ENCODE results near the gene PKLR.

PKLR gene

DNA sequence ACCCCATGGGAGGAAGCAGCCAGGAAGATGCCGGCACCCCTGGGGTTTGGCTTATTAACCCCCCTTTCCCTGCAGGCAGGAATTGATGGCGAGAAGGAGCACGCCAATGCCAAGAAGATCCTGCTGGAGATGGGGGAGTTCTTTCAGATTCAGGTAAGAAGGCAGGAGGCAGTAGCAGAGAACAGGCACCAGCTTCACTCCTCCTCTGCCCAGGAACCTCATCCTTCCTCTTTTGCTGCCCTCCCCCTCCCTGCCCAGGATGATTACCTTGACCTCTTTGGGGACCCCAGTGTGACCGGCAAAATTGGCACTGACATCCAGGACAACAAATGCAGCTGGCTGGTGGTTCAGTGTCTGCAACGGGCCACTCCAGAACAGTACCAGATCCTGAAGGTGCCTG lies 18.3 kb upstream of the PKLR start:
- no peak overlapping the region for H3K27ac ChIP-seq
- no peak overlapping the region for H3K4me3 ChIP-seq
- peaks cover 28% of the 10 kb centered on the region for H4K20me1 ChIP-seq
- no peaks in the 10 kb centered on the region for H3K9me3 ChIP-seq
- peaks cover 60% of the 10 kb centered on the region for H3K36me3 ChIP-seq
- no peaks in the 10 kb centered on the region for H3K27me3 ChIP-seq
- H3K9ac ChIP-seq: 0 out of 2 replicates have a peak overlapping the region, but pooled peaks have one; percentile 3
- H3K4me1 ChIP-seq: peaks cover 46% of the 10 kb centered on the region
- H3K4me2 ChIP-seq: 0 out of 2 replicates have a peak overlapping the region, but pooled peaks have one; percentile 94
- no peak for TF ChIP-seq Cebpa-rat (IDR thresholded peaks at IDR 0.05)

DNA sequence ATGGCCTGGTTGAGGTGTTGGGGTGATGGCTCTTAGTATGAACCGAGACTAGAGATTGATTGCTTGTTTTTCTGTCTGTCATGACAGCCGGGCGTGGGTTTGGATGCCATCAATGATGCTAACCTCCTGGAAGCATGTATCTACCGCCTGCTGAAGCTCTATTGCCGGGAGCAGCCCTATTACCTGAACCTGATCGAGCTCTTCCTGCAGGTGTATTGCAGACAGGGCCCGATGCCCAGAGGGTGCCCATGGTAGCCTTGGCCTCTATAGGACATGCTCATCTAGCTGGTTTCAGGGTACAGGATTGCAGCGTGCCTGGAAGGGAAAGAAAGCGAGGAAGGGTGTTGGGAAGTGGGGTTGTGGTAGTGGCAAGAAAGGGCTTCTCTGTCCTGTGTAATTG lies 16.8 kb upstream of the PKLR start:
- Histone ChIP-seq H3K9me3 (no peaks in the 10 kb centered on the region), H3K27me3 (no peaks in the 10 kb centered on the region), H3K4me1 (peaks cover 46% of the 10 kb centered on the region), H3K36me3 (peaks cover 75% of the 10 kb centered on the region), H3K4me2 (no peak overlapping the region), H3K4me3 (no peak overlapping the region), H3K27ac (no peak overlapping the region), H4K20me1 (peaks cover 28% of the 10 kb centered on the region), H3K9ac (0 out of 2 replicates have a peak overlapping the region, but pooled peaks have one; percentile 3)
- no peak for TF ChIP-seq Cebpa-rat (IDR thresholded peaks at IDR 0.05)

GRCh38 chr1:155316922-155317321 lies 15.7 kb upstream of the PKLR start:
- Histone ChIP-seq H3K27ac (no peak overlapping the region), H3K4me3 (no peak overlapping the region), H3K27me3 (no peaks in the 10 kb centered on the region), H3K4me2 (no peak overlapping the region), H3K9ac (no peak overlapping the region), H4K20me1 (peaks cover 23% of the 10 kb centered on the region), H3K36me3 (peaks cover 86% of the 10 kb centered on the region), H3K9me3 (no peaks in the 10 kb centered on the region), H3K4me1 (peaks cover 39% of the 10 kb centered on the region)
- TF ChIP-seq Cebpa-rat (IDR thresholded peaks at IDR 0.05): no peak

DNA sequence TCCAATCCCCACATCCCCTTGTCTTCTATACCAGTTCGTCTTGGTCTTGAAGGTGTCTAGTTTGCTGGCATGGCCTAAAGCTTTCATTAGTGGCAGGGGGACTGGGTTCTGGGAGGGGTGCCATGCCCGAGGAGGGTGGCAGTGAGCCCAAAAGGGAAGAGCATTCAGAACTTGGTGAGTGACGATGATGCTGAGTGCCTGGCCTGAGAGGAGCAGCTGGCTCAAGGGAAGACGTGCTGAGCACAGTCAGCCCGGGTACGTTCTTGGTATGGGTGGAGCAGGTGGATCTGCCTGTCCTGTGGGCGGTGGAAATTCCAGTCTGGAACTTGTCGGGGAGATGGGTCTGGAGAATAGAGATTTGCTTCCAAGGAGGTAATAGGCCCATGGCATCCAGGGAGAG lies 12.0 kb upstream of the PKLR start:
- H3K9ac ChIP-seq: no peak overlapping the region
- H4K20me1 ChIP-seq: peaks cover 1% of the 10 kb centered on the region; the same call in 1 of the 2 replicates
- no peak overlapping the region for H3K4me2 ChIP-seq
- no peak overlapping the region for H3K27ac ChIP-seq
- no peak for TF ChIP-seq Cebpa-rat (IDR thresholded peaks at IDR 0.05)
- H3K4me3 ChIP-seq: no peak overlapping the region
- H3K4me1 ChIP-seq: peaks cover 21% of the 10 kb centered on the region
- H3K9me3 ChIP-seq: no peaks in the 10 kb centered on the region
- peaks cover 80% of the 10 kb centered on the region for H3K36me3 ChIP-seq
- H3K27me3 ChIP-seq: no peaks in the 10 kb centered on the region

GRCh38 chr1:155309423-155310021 lies 8.3 kb upstream of the PKLR start:
- Histone ChIP-seq H3K36me3 (peaks cover 44% of the 10 kb centered on the region), H3K9me3 (no peaks in the 10 kb centered on the region), H3K27me3 (no peaks in the 10 kb centered on the region), H4K20me1 (no peaks in the 10 kb centered on the region), H3K4me2 (peak overlapping the region; percentile 98), H3K4me1 (peaks cover 33% of the 10 kb centered on the region), H3K27ac (peak overlapping the region; percentile 90), H3K4me3 (peak overlapping the region; percentile 90), H3K9ac (peak overlapping the region; percentile 94)
- no peak for TF ChIP-seq Cebpa-rat (IDR thresholded peaks at IDR 0.05)

DNA sequence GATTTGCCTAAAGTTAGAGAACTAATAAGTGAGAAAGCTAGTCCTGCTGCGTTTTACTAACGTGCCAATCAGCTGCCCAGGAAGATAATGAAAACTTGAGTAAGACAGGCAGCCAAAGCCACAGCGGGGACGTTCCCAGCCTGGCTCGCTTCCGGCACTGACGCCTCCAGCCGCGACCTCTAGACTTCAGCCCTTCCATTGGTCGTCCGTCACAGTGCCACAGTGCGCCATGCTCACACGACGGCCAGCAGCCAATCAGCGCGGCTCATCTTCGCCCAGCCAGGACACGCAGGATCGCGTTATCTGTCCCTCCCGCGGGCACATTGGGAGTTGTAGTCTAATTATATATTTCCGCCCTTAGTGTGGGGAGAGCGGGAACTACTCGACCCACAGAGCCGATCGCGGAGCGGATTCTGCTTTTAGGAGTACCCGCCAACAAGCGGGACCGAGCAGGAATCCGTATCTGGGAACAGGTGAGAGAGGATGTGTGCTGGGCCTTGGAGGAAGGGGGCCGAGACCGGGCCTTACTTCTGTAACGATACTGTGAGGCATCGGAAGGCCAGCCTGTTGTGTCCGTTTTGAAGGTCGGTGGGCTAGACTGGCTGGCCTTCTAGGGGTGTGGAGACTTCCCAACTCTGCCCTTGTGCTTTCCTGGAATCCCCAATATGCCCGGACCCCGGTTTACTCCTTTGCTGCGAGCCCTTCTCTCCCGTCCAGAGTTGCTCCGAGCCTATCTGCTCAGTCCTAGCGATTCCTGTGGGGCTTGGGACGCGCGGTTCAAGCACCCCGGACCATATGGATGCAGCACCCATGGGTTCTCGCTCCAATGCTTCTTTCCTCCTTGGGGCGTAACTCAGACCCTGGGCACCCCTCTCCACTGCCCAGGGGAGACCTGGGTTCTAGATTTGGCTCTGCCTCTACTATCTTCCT lies 7.5 kb upstream of the PKLR start, which contains the start of gene FDPS:
Gene FDPS, plus strand, starts transcription at position 374 of the 930 bp plus-strand sequence. CDS start 924 bp downstream, outside the sequence.
- Histone ChIP-seq H3K9me3 (no peaks in the 10 kb centered on the region), H3K36me3 (peaks cover 36% of the 10 kb centered on the region), H3K4me1 (peaks cover 35% of the 10 kb centered on the region), H3K27ac (peak within 1 kb of the TSS; percentile 90), H3K27me3 (no peaks in the 10 kb centered on the region), H3K4me3 (peak within 1 kb of the TSS; percentile 90), H3K4me2 (peak within 1 kb of the TSS; percentile 98), H3K9ac (peak within 1 kb of the TSS; percentile 94), H4K20me1 (no peaks in the 10 kb centered on the region)
- TF ChIP-seq Cebpa-rat (IDR thresholded peaks at IDR 0.05): no peak

DNA sequence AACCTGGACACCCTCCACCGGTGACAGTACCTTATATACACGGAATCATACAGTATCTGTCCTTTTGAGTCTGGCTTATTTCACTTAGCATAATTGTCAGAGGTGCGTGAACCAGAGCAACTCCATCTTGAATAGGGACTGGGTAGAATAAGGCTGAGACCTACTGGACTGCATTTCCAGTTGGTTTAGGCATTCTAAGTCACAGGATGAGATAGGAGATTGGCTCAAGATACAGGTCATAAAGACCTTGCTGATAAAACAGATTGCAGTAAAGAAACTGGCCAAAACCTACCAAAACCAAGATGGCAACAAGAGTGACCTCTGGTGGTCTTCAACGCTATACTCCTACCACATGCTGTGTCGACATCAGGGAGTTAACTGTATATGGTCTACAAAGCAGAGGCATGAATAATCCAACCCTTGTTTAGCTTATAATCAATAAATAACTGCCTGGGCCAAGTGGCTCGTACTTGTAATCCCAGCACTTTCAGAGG lies 6.1 kb upstream of the PKLR start:
- H3K4me3 ChIP-seq: no peak overlapping the region
- no peak for TF ChIP-seq Cebpa-rat (IDR thresholded peaks at IDR 0.05)
- peak overlapping the region; percentile 90 for H3K27ac ChIP-seq
- H3K36me3 ChIP-seq: peaks cover 21% of the 10 kb centered on the region
- H3K27me3 ChIP-seq: no peaks in the 10 kb centered on the region
- peaks cover 35% of the 10 kb centered on the region for H3K4me1 ChIP-seq
- no peak overlapping the region for H3K9ac ChIP-seq
- H4K20me1 ChIP-seq: no peaks in the 10 kb centered on the region
- H3K9me3 ChIP-seq: no peaks in the 10 kb centered on the region
- H3K4me2 ChIP-seq: peak overlapping the region; percentile 49

DNA sequence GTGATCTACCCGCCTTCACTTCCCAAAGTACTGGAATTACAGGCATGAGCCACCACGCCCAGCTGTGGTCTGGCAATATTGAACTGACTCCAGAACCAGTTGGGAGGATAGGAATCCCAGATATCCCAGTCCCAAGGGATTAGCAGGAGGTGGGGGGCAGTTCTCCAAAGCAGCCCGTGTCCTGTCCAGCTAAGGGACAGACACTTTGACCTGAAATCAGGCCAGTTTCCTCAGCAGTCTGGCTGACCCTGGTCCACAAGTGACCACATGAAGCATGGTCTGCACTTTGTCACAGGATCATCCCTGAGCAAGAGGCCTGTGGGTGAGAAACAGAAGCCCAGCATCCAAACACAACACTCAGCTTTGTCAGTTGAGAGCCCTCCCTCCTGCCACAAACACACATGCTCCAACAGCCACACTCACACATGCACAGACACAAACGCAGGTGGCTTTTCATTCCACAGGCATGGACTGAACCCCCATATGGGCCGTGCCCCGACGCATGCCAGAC lies 4.7 kb upstream of the PKLR start:
- H3K4me1 ChIP-seq: peaks cover 35% of the 10 kb centered on the region
- H4K20me1 ChIP-seq: no peaks in the 10 kb centered on the region
- H3K27ac ChIP-seq: no peak overlapping the region
- H3K9me3 ChIP-seq: no peaks in the 10 kb centered on the region
- H3K4me2 ChIP-seq: no peak overlapping the region
- no peaks in the 10 kb centered on the region for H3K27me3 ChIP-seq
- H3K4me3 ChIP-seq: no peak overlapping the region
- H3K9ac ChIP-seq: no peak overlapping the region
- TF ChIP-seq Cebpa-rat (IDR thresholded peaks at IDR 0.05): no peak
- peaks cover 8% of the 10 kb centered on the region for H3K36me3 ChIP-seq

DNA sequence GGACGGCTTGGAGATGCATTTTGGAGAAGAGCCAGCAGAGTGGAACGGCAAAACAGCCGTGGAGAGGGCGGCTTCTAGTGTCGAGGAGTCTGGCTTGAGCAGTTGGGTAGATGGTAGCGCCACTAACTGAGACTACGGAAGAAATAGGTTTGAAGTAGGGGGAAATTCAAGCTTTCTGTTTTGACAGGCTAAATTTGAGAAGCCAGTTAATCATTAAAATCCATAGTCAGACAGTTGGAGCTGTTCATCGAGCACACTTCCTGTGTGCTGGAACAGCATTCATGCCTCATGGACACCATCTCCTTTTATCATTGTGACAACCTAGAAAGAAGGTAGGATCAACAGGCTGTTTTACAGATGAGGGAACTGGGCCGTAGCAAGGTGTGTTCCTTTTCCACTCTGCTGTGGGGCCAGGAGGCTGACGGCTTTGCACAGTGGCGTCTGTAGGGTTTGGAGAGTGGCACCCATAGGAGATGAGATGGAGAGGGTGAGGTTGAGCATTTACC lies 3.4 kb upstream of the PKLR start:
- Histone ChIP-seq H3K4me1 (peaks cover 22% of the 10 kb centered on the region), H3K9ac (no peak overlapping the region), H3K27ac (no peak overlapping the region), H4K20me1 (no peaks in the 10 kb centered on the region), H3K4me2 (no peak overlapping the region), H3K36me3 (no peaks in the 10 kb centered on the region), H3K4me3 (no peak overlapping the region), H3K27me3 (no peaks in the 10 kb centered on the region), H3K9me3 (no peaks in the 10 kb centered on the region)
- no peak for TF ChIP-seq Cebpa-rat (IDR thresholded peaks at IDR 0.05)
